NOMO-1 treated with dmso at 0.1 percent for 144 hours (cell line): ENCODE data around the gene CDCA4.

Experiments
- DNase-seq: peaks from one replicate; lab custom pipeline; 2025; ENCODE audit not compliant: unreplicated experiment; lab: John Stamatoyannopoulos, UW

CDCA4 gene

DNA sequence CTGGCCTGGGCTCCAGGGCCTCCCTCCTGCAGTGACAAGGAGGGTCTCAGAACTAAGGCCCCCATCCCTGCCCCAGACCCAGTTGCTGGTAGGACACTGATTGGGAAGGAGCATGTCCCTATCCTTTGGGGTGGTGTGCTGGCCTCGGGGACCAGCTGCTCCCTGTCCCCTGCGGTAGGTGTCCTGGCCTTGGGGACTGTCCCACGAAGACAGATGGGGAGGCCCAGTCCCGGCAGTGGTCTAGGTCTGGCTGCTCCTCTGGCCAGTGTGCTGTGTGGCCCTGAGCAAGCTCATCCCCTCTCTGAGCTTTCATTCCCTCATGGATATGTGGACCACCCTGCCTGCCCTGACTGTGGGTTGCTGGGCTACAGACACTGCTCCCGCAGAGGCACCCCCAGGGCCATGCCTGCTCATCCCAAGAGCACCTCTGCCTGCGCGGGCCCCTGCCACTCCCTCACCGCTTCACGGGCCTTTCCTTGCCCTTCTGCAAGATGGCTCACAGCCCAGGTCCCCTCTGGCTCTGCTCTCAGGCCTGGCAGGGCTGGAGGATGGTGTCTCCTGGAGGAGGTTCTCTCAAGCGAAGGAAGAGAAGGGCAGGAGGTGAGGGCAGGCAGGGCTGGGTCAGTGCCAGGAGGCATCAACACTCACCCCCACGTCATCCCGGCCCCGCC is 55.2 kb downstream of the CDCA4 start:
- no peak for DNase-seq

DNA sequence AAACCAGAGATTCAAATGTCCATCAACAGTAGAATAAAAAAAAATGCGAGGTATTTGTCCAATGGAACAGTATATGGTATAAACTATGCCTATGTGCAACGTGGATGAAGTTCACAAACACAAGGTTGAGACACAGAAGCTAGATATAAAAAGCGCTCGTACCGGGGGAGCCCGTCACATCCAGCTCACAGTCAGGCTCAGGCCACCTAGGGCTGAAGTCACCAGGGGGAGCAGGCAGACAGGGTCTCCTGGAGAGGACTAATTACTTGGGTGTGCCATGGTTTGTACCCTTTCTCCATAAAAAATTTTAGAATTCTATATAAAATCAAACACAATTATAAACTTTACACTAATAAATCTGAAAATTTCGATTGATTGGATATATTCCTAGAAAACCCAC is 56.3 kb downstream of the CDCA4 start:
- DNase-seq, result no peak
